ENCODE results near the gene RTP3.

Gene RTP3

GRCh38 chr3:46464326-46465195 is 33.2 kb upstream of the RTP3 start, which contains the start of gene LTF:
Gene LTF, minus strand, starts transcription at chr3:46464905. Its CDS starts 38 bp downstream, at chr3:46464867.
- H3K4me2 ChIP-seq (ENCODE audit: low read length) = no peak within 1 kb of the TSS
- H3K27ac ChIP-seq = no peak within 1 kb of the TSS
- H3K4me1 ChIP-seq = no peaks in the 10 kb centered on the region
- TF ChIP-seq CTCF (IDR thresholded peaks at IDR 0.05) = no peak
- H3K4me3 ChIP-seq (ENCODE audit: low read depth, low read length) = no peak within 1 kb of the TSS
- H3K27me3 ChIP-seq (ENCODE audit: control insufficient read depth, insufficient read depth, low read length) = no peaks in the 10 kb centered on the region
- no peaks in the 10 kb centered on the region for H3K79me2 ChIP-seq
- no peaks in the 10 kb centered on the region for H3K9me3 ChIP-seq (ENCODE audit: control insufficient read depth, low read length)
- H2AFZ ChIP-seq = peak within 1 kb of the TSS; percentile 17
- no peaks in the 10 kb centered on the region for H3K36me3 ChIP-seq (ENCODE audit: control insufficient read depth, insufficient read depth, low read length)
- no peak within 1 kb of the TSS for H3K9ac ChIP-seq

GRCh38 chr3:46465196-46465520 is 32.6 kb upstream of the RTP3 start:
- H3K27me3 ChIP-seq (ENCODE audit: control insufficient read depth, insufficient read depth, low read length) = no peaks in the 10 kb centered on the region
- no peak overlapping the region for H3K4me2 ChIP-seq (ENCODE audit: low read length)
- H3K36me3 ChIP-seq (ENCODE audit: control insufficient read depth, insufficient read depth, low read length) = no peaks in the 10 kb centered on the region
- H3K9ac ChIP-seq = no peak overlapping the region
- H2AFZ ChIP-seq = no peak overlapping the region
- no peak overlapping the region for H3K27ac ChIP-seq
- H3K79me2 ChIP-seq = no peaks in the 10 kb centered on the region
- TF ChIP-seq CTCF (IDR thresholded peaks at IDR 0.05) = no peak
- no peaks in the 10 kb centered on the region for H3K4me1 ChIP-seq
- no peak overlapping the region for H3K4me3 ChIP-seq (ENCODE audit: low read depth, low read length)
- H3K9me3 ChIP-seq (ENCODE audit: control insufficient read depth, low read length) = no peaks in the 10 kb centered on the region

- no peak overlapping the region for H3K27ac ChIP-seq
- no peak for TF ChIP-seq CTCF (IDR thresholded peaks at IDR 0.05)
- H3K4me3 ChIP-seq (ENCODE audit: low read depth, low read length) = no peak overlapping the region
- no peaks in the 10 kb centered on the region for H3K36me3 ChIP-seq (ENCODE audit: control insufficient read depth, insufficient read depth, low read length)
- H3K9me3 ChIP-seq (ENCODE audit: control insufficient read depth, low read length) = no peaks in the 10 kb centered on the region
- H2AFZ ChIP-seq = no peak overlapping the region
- H3K9ac ChIP-seq = no peak overlapping the region
- H3K27me3 ChIP-seq (ENCODE audit: control insufficient read depth, insufficient read depth, low read length) = no peaks in the 10 kb centered on the region
- H3K79me2 ChIP-seq = no peaks in the 10 kb centered on the region
- H3K4me1 ChIP-seq = no peaks in the 10 kb centered on the region
- H3K4me2 ChIP-seq (ENCODE audit: low read length) = no peak overlapping the region
These were observed 31.5 kb upstream of the RTP3 start for GRCh38 chr3:46466273-46466672.

GRCh38 chr3:46466871-46467403 is 30.8 kb upstream of the RTP3 start:
- Histone ChIP-seq H3K36me3 (ENCODE audit: control insufficient read depth, insufficient read depth, low read length) (no peaks in the 10 kb centered on the region), H3K27ac (no peak overlapping the region), H3K79me2 (no peaks in the 10 kb centered on the region), H2AFZ (no peak overlapping the region), H3K4me2 (ENCODE audit: low read length) (no peak overlapping the region), H3K4me3 (ENCODE audit: low read depth, low read length) (no peak overlapping the region), H3K4me1 (no peaks in the 10 kb centered on the region), H3K27me3 (ENCODE audit: control insufficient read depth, insufficient read depth, low read length) (no peaks in the 10 kb centered on the region), H3K9me3 (ENCODE audit: control insufficient read depth, low read length) (no peaks in the 10 kb centered on the region), H3K9ac (no peak overlapping the region)
- TF ChIP-seq CTCF (IDR thresholded peaks at IDR 0.05) = no peak
